AG10803 (cell line): ENCODE measurements around the gene GRAMD2A.

Source experiments
- DNase-seq: peaks from one replicate; pipeline ENCODE4 v3.0.0; 2010; ENCODE audit warnings: low read depth
- H3K4me3 ChIP-seq: 2 replicates; pipeline ENCODE4 v1.5.1; 2011; ENCODE audit warnings: mild to moderate bottlenecking, low read length, control low read depth
- TF ChIP-seq, protein P1 (sequence below): conservative IDR thresholded peaks from 2 replicates; pipeline ENCODE4 v1.5.1; 2011; ENCODE audit warnings: mild to moderate bottlenecking, low read length, control low read depth, inconsistent platforms

GRAMD2A gene

DNA sequence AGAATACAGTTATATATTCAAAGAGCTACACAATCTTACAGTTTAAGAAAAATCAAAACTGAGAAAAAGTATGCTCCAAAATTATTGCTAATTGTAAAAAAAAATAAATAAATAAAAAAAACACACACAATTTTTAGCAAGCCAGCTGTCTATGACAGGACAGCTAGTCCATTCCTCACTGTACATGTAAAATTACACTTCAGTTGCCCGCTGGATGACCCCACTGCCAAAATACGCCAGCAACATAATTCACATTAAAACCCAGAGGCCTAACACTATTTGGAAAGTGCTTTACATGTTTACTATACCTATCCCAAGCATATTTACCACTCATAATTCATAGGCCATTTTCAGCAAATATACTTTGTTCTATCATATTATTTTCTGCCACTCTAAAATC, 85.5 kb downstream of the GRAMD2A start:
- TF ChIP-seq, protein P1, sequence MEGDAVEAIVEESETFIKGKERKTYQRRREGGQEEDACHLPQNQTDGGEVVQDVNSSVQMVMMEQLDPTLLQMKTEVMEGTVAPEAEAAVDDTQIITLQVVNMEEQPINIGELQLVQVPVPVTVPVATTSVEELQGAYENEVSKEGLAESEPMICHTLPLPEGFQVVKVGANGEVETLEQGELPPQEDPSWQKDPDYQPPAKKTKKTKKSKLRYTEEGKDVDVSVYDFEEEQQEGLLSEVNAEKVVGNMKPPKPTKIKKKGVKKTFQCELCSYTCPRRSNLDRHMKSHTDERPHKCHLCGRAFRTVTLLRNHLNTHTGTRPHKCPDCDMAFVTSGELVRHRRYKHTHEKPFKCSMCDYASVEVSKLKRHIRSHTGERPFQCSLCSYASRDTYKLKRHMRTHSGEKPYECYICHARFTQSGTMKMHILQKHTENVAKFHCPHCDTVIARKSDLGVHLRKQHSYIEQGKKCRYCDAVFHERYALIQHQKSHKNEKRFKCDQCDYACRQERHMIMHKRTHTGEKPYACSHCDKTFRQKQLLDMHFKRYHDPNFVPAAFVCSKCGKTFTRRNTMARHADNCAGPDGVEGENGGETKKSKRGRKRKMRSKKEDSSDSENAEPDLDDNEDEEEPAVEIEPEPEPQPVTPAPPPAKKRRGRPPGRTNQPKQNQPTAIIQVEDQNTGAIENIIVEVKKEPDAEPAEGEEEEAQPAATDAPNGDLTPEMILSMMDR: no peak
- DNase-seq: peak; percentile 15
- H3K4me3 ChIP-seq: no peak overlapping the region

- TF ChIP-seq, protein P1: no peak
- H3K4me3 ChIP-seq: no peak overlapping the region
- DNase-seq: peak; percentile 14
These were observed 87.2 kb downstream of the GRAMD2A start for GRCh38 chr15:72110355-72110754.
